Tibial artery (tissue), 4 donors: ENCODE measurements around the gene PIEZO2.

ENCODE experiments used
- DNase-seq, 2 donors: peaks; one replicate each; pipeline ENCODE4 v3.0.0-alpha.2; 2019
- H3K27ac ChIP-seq, 2 donors: fragments of 200-600 bp; sonication (generic) in 1 of 2; 1 replicate in 1 of 2; 2 replicates in 1 of 2; pipeline ENCODE4 v1.5.1; 2018 to 2019; ENCODE audit warnings: mild to moderate bottlenecking in 1 of 2
- H3K27me3 ChIP-seq, 2 donors: fragments of 200-600 bp; sonication (generic) in 1 of 2; one replicate each; pipeline versions ENCODE4 v1.5.1 to v1.6.0; 2016 to 2019
- H3K36me3 ChIP-seq, 3 donors: fragments of 200-600 bp; sonication (generic) in 2 of 3; one replicate each; pipeline ENCODE4 v1.5.1; 2016 to 2019; ENCODE audit warnings: mild to moderate bottlenecking in 2 of 3
- H3K4me1 ChIP-seq, 4 donors: fragments of 200-600 bp; sonication (generic) in 2 of 4; 1 replicate in 3 of 4; 2 replicates in 1 of 4; pipeline ENCODE4 v1.5.1; 2016 to 2019
- H3K4me3 ChIP-seq, 2 donors: fragments of 200-600 bp; sonication (generic) in 1 of 2; 1 replicate in 1 of 2; 2 replicates in 1 of 2; pipeline ENCODE4 v1.5.1; 2018 to 2019; ENCODE audit warnings: mild to moderate bottlenecking in 2 of 2
- H3K9me3 ChIP-seq, 3 donors: fragments of 200-600 bp; sonication (generic) in 1 of 3; one replicate each; pipeline ENCODE4 v1.5.1; 2016 to 2019
- CTCF ChIP-seq, 2 experiments: fragments of 200-600 bp in 1 of 2; fragments of 450-650 bp in 1 of 2; IDR thresholded peaks; one replicate each; pipeline ENCODE4 v1.5.1; 2017 to 2019; ENCODE audit warnings: antibody characterized with exemption in 2 of 2, mild to moderate bottlenecking in 1 of 2, moderate library complexity in 1 of 2
- intact Hi-C: fragments of 100-400 bp; cut with DNase I; formaldehyde crosslinking; loops from one replicate; pipeline ENCODE4 v1.15.0; 2023; ENCODE audit warnings: low total_unique reads

PIEZO2 gene

GRCh38 chr18:10794771-10795170, 354.6 kb downstream of the PIEZO2 start:
- no peaks in the 10 kb centered on the region for H3K36me3 ChIP-seq
- H3K27ac ChIP-seq = no peak overlapping the region
- H3K9me3 ChIP-seq = no peaks in the 10 kb centered on the region
- no peaks in the 10 kb centered on the region for H3K27me3 ChIP-seq
- no peaks in the 10 kb centered on the region for H3K4me1 ChIP-seq
- DNase-seq = no peak
- intact Hi-C loops = no loop called here
- no peak overlapping the region for H3K4me3 ChIP-seq
- TF ChIP-seq CTCF (IDR thresholded peaks at IDR 0.05) = no peak

GRCh38 chr18:10793730-10794370, 355.5 kb downstream of the PIEZO2 start:
- Histone ChIP-seq H3K36me3 (no peaks in the 10 kb centered on the region), H3K27ac (no peak overlapping the region), H3K9me3 (no peaks in the 10 kb centered on the region), H3K4me1 (no peaks in the 10 kb centered on the region), H3K4me3 (no peak overlapping the region), H3K27me3 (no peaks in the 10 kb centered on the region)
- TF ChIP-seq CTCF (IDR thresholded peaks at IDR 0.05) = no peak
- DNase-seq = no peak
- intact Hi-C loops = no loop called here

GRCh38 chr18:10792181-10792580, 357.2 kb downstream of the PIEZO2 start:
- TF ChIP-seq CTCF (IDR thresholded peaks at IDR 0.05) = no peak
- H3K27me3 ChIP-seq = no peaks in the 10 kb centered on the region
- intact Hi-C loops = no loop called here
- no peak for DNase-seq
- no peak overlapping the region for H3K4me3 ChIP-seq
- no peaks in the 10 kb centered on the region for H3K9me3 ChIP-seq
- no peak overlapping the region for H3K27ac ChIP-seq
- H3K36me3 ChIP-seq = no peaks in the 10 kb centered on the region
- H3K4me1 ChIP-seq = no peaks in the 10 kb centered on the region

- Histone ChIP-seq H3K27ac (no peak overlapping the region), H3K36me3 (no peaks in the 10 kb centered on the region)
These were observed 358.1 kb downstream of the PIEZO2 start for GRCh38 chr18:10791169-10791831.

GRCh38 chr18:10789180-10789579, 360.2 kb downstream of the PIEZO2 start:
- Histone ChIP-seq H3K4me3 (no peak overlapping the region), H3K4me1 (no peaks in the 10 kb centered on the region), H3K9me3 (no peaks in the 10 kb centered on the region), H3K27ac (no peak overlapping the region), H3K27me3 (no peaks in the 10 kb centered on the region), H3K36me3 (no peaks in the 10 kb centered on the region)
- no peak for TF ChIP-seq CTCF (IDR thresholded peaks at IDR 0.05)
- DNase-seq = no peak
- intact Hi-C loops = no loop called here

More at GRCh38 chr18:10791169-10791831, 358.1 kb downstream of the PIEZO2 start:
- H3K27me3 ChIP-seq = no peaks in the 10 kb centered on the region
- TF ChIP-seq CTCF (IDR thresholded peaks at IDR 0.05) = no peak
- H3K4me1 ChIP-seq = no peaks in the 10 kb centered on the region
- no peaks in the 10 kb centered on the region for H3K9me3 ChIP-seq
- intact Hi-C loops = no loop called here
- H3K4me3 ChIP-seq = no peak overlapping the region
- no peak for DNase-seq
